Sigmoid colon (tissue), 4 donors: ENCODE measurements around the gene GIGYF2.

ENCODE experiments used
- POLR2AphosphoS5 ChIP-seq, 4 donors: sonication (generic); formaldehyde crosslinking; IDR thresholded peaks; one replicate each; pipeline ENCODE4 v1.6.1; 2017; ENCODE audit warnings: antibody characterized with exemption in 4 of 4
- TF ChIP-seq, protein P1 (sequence below), 4 experiments: fragments of 450-650 bp in 3 of 4; fragments of 200-600 bp in 1 of 4; IDR thresholded peaks; one replicate each; pipeline ENCODE4 v1.5.1; 2016 to 2019; ENCODE audit warnings: antibody characterized with exemption in 4 of 4, mild to moderate bottlenecking in 3 of 4, moderate library complexity in 2 of 4

DNA sequence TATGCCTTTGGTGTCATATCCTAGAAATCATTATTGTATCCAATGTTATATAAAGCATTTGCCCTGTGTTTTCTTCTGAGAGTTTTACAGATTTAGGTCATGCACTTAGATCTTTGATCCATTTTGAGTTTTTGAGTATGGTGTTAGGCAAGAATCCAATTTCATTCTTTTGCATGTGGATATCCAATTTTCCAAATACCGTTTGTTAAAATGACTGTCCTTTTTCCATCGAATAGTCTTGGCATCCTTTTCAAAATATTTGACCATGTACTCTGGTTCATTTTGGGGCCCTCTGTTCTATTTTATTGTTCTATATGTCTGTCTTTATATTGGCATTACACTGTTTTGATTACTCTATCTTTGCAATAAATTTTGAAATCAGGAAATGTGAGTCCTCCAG lies 103.0 kb downstream of the GIGYF2 start:
- TF ChIP-seq, protein P1, sequence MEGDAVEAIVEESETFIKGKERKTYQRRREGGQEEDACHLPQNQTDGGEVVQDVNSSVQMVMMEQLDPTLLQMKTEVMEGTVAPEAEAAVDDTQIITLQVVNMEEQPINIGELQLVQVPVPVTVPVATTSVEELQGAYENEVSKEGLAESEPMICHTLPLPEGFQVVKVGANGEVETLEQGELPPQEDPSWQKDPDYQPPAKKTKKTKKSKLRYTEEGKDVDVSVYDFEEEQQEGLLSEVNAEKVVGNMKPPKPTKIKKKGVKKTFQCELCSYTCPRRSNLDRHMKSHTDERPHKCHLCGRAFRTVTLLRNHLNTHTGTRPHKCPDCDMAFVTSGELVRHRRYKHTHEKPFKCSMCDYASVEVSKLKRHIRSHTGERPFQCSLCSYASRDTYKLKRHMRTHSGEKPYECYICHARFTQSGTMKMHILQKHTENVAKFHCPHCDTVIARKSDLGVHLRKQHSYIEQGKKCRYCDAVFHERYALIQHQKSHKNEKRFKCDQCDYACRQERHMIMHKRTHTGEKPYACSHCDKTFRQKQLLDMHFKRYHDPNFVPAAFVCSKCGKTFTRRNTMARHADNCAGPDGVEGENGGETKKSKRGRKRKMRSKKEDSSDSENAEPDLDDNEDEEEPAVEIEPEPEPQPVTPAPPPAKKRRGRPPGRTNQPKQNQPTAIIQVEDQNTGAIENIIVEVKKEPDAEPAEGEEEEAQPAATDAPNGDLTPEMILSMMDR (IDR thresholded peaks at IDR 0.05): no peak
- no peak for TF ChIP-seq POLR2AphosphoS5 (IDR thresholded peaks at IDR 0.05)
